Measurements from ENCODE around the gene SERTAD4.

GRCh38 chr1:210217482-210217881 lies 15.1 kb upstream of the SERTAD4 start:
- no peak for TF ChIP-seq MAX (IDR thresholded peaks at IDR 0.05)
- TF ChIP-seq POLR2AphosphoS5 (IDR thresholded peaks at IDR 0.05; ENCODE audit: low read depth, low read length), result no peak
- no peak for TF ChIP-seq CTCF (IDR thresholded peaks at IDR 0.05; ENCODE audit: control extremely low read depth in 1 of 3, insufficient read depth in 1 of 3, low read depth in 1 of 3, low read length in 3 of 3)
- TF ChIP-seq ATF3 (IDR thresholded peaks at IDR 0.05; ENCODE audit: insufficient read depth, low read depth, low read length), result no peak
- TF ChIP-seq SRF (IDR thresholded peaks at IDR 0.05; ENCODE audit: low read depth, low read length), result no peak
- TF ChIP-seq JUND (IDR thresholded peaks at IDR 0.05; ENCODE audit: low read length), result no peak

Data from H1 (cell line).